Upper lobe of right lung (tissue), 1 donor: ENCODE data around the gene NUP58. TPM values are rescaled to one million over a fixed set of nuclear protein-coding genes. Genes with fewer than 3 reads are reported as not detected.

Experiments
- ATAC-seq: fragments of 200-7000 bp; cut with Tn5 transposase; one replicate; pipeline ENCODE4 v1.9.1; 2020; ENCODE audit warnings: mild to moderate bottlenecking, moderate library complexity
- DNase-seq: peaks from one replicate; pipeline ENCODE4 v3.0.0-alpha.2; 2020
- H3K27ac ChIP-seq: fragments of 200-600 bp; one replicate; pipeline ENCODE4 v1.8.0; 2022
- H3K27me3 ChIP-seq: fragments of 200-600 bp; one replicate; pipeline ENCODE4 v1.8.0; 2022; ENCODE audit warnings: mild to moderate bottlenecking
- H3K36me3 ChIP-seq: fragments of 200-600 bp; one replicate; pipeline ENCODE4 v1.8.0; 2022
- H3K4me1 ChIP-seq: fragments of 200-600 bp; one replicate; pipeline ENCODE4 v1.8.0; 2022
- H3K4me3 ChIP-seq: fragments of 200-600 bp; one replicate; pipeline ENCODE4 v1.8.0; 2022; ENCODE audit warnings: mild to moderate bottlenecking
- H3K9me3 ChIP-seq: fragments of 200-600 bp; one replicate; pipeline ENCODE4 v1.8.0; 2022
- CTCF ChIP-seq: fragments of 200-600 bp; IDR thresholded peaks from one replicate; pipeline ENCODE4 v1.8.0; 2022; ENCODE audit warnings: antibody characterized with exemption
- intact Hi-C: fragments of 100-400 bp; cut with DNase I; formaldehyde crosslinking; loops from one replicate; pipeline ENCODE4 v1.11.0; 2022
- total RNA-seq: library from RNA; stranded (reverse); fragmentation: NEBNext Ultra II Directional; extraction: Animal tissue kit (Norgen Biotek cat#: 25700); gene quantifications from one replicate; pipeline ENCODE4 v1.2.1, GENCODE V29; 2021
- donor health status: DM: no; HTN: yes; CAD: no; lungs with severe emphysema.

Gene NUP58
- total RNA-seq, 1 donor from 2014 or later = 77.6 TPM

GRCh38 chr13:25291691-25292090, 9.7 kb upstream of the NUP58 start:
- Histone ChIP-seq H3K27ac (no peak overlapping the region), H3K4me3 (no peak overlapping the region), H3K4me1 (no peaks in the 10 kb centered on the region), H3K9me3 (no peaks in the 10 kb centered on the region), H3K36me3 (no peaks in the 10 kb centered on the region), H3K27me3 (peaks cover 3% of the 10 kb centered on the region)
- intact Hi-C loops = no loop called here
- ATAC-seq = no peak
- no peak for TF ChIP-seq CTCF
- no peak for DNase-seq

- ATAC-seq (peak; percentile 53), DNase-seq (no peak)
- intact Hi-C loops = no loop called here
- Histone ChIP-seq H3K27ac (no peak overlapping the region), H3K9me3 (no peaks in the 10 kb centered on the region), H3K36me3 (no peaks in the 10 kb centered on the region), H3K4me3 (no peak overlapping the region), H3K27me3 (peaks cover 3% of the 10 kb centered on the region), H3K4me1 (no peaks in the 10 kb centered on the region)
- no peak for TF ChIP-seq CTCF
These were observed 9.1 kb upstream of the NUP58 start for GRCh38 chr13:25292301-25292700.

GRCh38 chr13:25295228-25295627, 6.2 kb upstream of the NUP58 start:
- Histone ChIP-seq H3K4me1 (no peaks in the 10 kb centered on the region), H3K27me3 (peaks cover 3% of the 10 kb centered on the region), H3K27ac (no peak overlapping the region), H3K4me3 (no peak overlapping the region), H3K9me3 (no peaks in the 10 kb centered on the region), H3K36me3 (no peaks in the 10 kb centered on the region)
- ATAC-seq (no peak), DNase-seq (no peak)
- no peak for TF ChIP-seq CTCF
- intact Hi-C loops = no loop called here

GRCh38 chr13:25295701-25296100, 5.7 kb upstream of the NUP58 start:
- H3K27ac ChIP-seq = no peak overlapping the region
- no peaks in the 10 kb centered on the region for H3K36me3 ChIP-seq
- no peak for ATAC-seq
- peaks cover 2% of the 10 kb centered on the region for H3K4me1 ChIP-seq
- TF ChIP-seq CTCF = no peak
- H3K27me3 ChIP-seq = peaks cover 3% of the 10 kb centered on the region
- no peaks in the 10 kb centered on the region for H3K9me3 ChIP-seq
- intact Hi-C loops = no loop called here
- DNase-seq = no peak
- H3K4me3 ChIP-seq = no peak overlapping the region

GRCh38 chr13:25300861-25301346, 521 bp upstream of the NUP58 start:
- Histone ChIP-seq H3K9me3 (no peaks in the 10 kb centered on the region), H3K27ac (peak overlapping the region; percentile 91), H3K36me3 (peaks cover 6% of the 10 kb centered on the region), H3K4me3 (peak overlapping the region; percentile 88), H3K4me1 (peaks cover 28% of the 10 kb centered on the region), H3K27me3 (peaks cover 3% of the 10 kb centered on the region)
- intact Hi-C loops = no loop called here
- no peak for TF ChIP-seq CTCF
- ATAC-seq (peak; percentile 20), DNase-seq (peak; percentile 66)

- H3K36me3 ChIP-seq = peaks cover 6% of the 10 kb centered on the region
- no peaks in the 10 kb centered on the region for H3K9me3 ChIP-seq
- DNase-seq (no peak), ATAC-seq (no peak)
- peak overlapping the region; percentile 88 for H3K4me3 ChIP-seq
- no peaks in the 10 kb centered on the region for H3K27me3 ChIP-seq
- intact Hi-C loops = no loop called here
- no peak for TF ChIP-seq CTCF
- H3K27ac ChIP-seq = peak overlapping the region; percentile 91
- peaks cover 33% of the 10 kb centered on the region for H3K4me1 ChIP-seq
These were observed 696 bp downstream of the NUP58 start for GRCh38 chr13:25302121-25302520.
